ENCODE measurements around the gene CRAMP1.

- TF ChIP-seq CTCF (IDR thresholded peaks at IDR 0.05) (no peak), POLR2A (IDR thresholded peaks at IDR 0.05) (no peak)
Measured at GRCh38 chr16:1696863-1697262, 84.7 kb downstream of the CRAMP1 start.
